Nephron (organoid): ENCODE measurements around the gene DHRS3.
A peak's percentile ranks its signal among the peaks of the same experiment; 100 is the strongest.

Experiments used
- H3K27ac Mint-ChIP-seq, 3 experiments: 2 replicates each; pipeline ENCODE4 v1.8.0; 2020; ENCODE audit warnings: mixed read lengths in 3 of 3, mild to moderate bottlenecking in 2 of 3, moderate library complexity in 1 of 3
- H3K27me3 Mint-ChIP-seq: 2 replicates; pipeline ENCODE4 v1.8.0; 2021; ENCODE audit warnings: low read depth, mild to moderate bottlenecking, moderate library complexity, mixed read lengths
- H3K36me3 Mint-ChIP-seq: 2 replicates; pipeline ENCODE4 v1.8.0; 2020; ENCODE audit warnings: low read depth, mixed read lengths
- H3K4me1 Mint-ChIP-seq: 2 replicates; pipeline ENCODE4 v1.8.0; 2020; ENCODE audit warnings: mixed read lengths
- H3K4me3 Mint-ChIP-seq, 3 experiments: 2 replicates each; pipeline ENCODE4 v1.8.0; 2020; ENCODE audit warnings: mild to moderate bottlenecking in 3 of 3, mixed read lengths in 3 of 3, moderate library complexity in 2 of 3
- H3K9me3 Mint-ChIP-seq: 2 replicates; pipeline ENCODE4 v1.8.0; 2020; ENCODE audit warnings: mixed read lengths
- TF ChIP-seq, protein P1 (sequence below), 3 experiments: fragments of 200-600 bp; sonication (generic); IDR thresholded peaks; one replicate each; pipeline ENCODE4 v1.5.0; 2021; ENCODE audit warnings: antibody characterized with exemption in 3 of 3; ENCODE audit not compliant: unreplicated experiment in 3 of 3

The DHRS3 gene

GRCh38 chr1:12599657-12600056 lies 18.4 kb downstream of the DHRS3 start:
- Mint-ChIP-seq H3K9me3 (no peaks in the 10 kb centered on the region), H3K4me1 (peaks cover 70% of the 10 kb centered on the region)
- TF ChIP-seq, protein P1, sequence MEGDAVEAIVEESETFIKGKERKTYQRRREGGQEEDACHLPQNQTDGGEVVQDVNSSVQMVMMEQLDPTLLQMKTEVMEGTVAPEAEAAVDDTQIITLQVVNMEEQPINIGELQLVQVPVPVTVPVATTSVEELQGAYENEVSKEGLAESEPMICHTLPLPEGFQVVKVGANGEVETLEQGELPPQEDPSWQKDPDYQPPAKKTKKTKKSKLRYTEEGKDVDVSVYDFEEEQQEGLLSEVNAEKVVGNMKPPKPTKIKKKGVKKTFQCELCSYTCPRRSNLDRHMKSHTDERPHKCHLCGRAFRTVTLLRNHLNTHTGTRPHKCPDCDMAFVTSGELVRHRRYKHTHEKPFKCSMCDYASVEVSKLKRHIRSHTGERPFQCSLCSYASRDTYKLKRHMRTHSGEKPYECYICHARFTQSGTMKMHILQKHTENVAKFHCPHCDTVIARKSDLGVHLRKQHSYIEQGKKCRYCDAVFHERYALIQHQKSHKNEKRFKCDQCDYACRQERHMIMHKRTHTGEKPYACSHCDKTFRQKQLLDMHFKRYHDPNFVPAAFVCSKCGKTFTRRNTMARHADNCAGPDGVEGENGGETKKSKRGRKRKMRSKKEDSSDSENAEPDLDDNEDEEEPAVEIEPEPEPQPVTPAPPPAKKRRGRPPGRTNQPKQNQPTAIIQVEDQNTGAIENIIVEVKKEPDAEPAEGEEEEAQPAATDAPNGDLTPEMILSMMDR (IDR thresholded peaks at IDR 0.05; ENCODE audit: unreplicated experiment in 3 of 3) = no peak

DNA sequence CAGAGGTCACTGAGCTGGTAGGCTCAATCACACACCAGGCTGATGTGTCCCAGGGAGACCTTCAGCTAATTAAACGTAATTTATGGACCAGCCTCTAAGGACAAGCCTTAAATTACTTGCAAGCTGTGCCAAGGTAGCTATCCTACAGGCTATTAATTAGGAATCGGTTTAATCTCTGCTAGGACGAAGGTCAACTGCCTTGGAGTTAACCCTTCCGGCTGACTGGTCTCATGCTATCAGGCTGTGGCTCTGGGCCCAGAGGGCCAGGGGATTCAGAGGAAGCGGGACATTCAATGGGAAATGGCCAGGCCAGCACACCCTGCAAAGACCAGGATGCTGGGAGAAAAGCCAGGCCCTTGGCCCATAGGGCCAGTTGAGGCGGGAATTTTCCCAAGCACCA lies 19.0 kb downstream of the DHRS3 start:
- peak overlapping the region in 1 of 3 experiments; percentile 49 for H3K4me3 Mint-ChIP-seq
- peaks cover 70% of the 10 kb centered on the region for H3K4me1 Mint-ChIP-seq
- H3K36me3 Mint-ChIP-seq = peaks cover 9% of the 10 kb centered on the region
- H3K9me3 Mint-ChIP-seq = no peaks in the 10 kb centered on the region
- no peaks in the 10 kb centered on the region for H3K27me3 Mint-ChIP-seq
- TF ChIP-seq, protein P1 (IDR thresholded peaks at IDR 0.05; ENCODE audit: unreplicated experiment in 3 of 3) = no peak
- H3K27ac Mint-ChIP-seq = peak overlapping the region; percentile 92 to 97 (median 93)

More at GRCh38 chr1:12599657-12600056, 18.4 kb downstream of the DHRS3 start:
- no peaks in the 10 kb centered on the region for H3K27me3 Mint-ChIP-seq
- H3K4me3 Mint-ChIP-seq = peak overlapping the region in 2 of 3 experiments; percentile 29 to 49
- H3K27ac Mint-ChIP-seq = peak overlapping the region; percentile 92 to 97 (median 93)
- peaks cover 15% of the 10 kb centered on the region for H3K36me3 Mint-ChIP-seq

DNA sequence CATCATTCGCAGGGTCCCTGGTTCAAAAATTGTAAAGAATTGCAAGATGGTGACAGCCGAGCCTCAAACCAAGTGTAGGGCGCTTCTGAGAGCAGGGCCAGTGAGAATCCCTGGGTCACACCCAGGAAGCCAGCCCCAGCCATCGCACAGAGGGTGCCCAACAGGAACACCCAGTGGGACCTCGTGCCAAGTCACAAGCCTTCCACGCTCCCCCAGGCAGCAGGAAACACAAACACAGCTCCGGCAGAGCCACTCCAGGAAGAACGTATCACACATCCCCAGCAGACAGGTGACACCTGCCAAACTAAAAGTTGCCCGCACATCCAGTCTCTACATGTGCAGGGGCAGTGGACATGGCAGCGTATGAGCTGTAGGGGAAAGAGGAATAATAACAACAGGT lies 20.2 kb downstream of the DHRS3 start:
- peak overlapping the region; percentile 92 to 97 (median 93) for H3K27ac Mint-ChIP-seq
- H3K36me3 Mint-ChIP-seq = peaks cover 7% of the 10 kb centered on the region
- H3K4me3 Mint-ChIP-seq = peak overlapping the region; percentile 59 to 75 (median 59)
- peaks cover 79% of the 10 kb centered on the region for H3K4me1 Mint-ChIP-seq
- H3K27me3 Mint-ChIP-seq = peaks cover 2% of the 10 kb centered on the region
- no peaks in the 10 kb centered on the region for H3K9me3 Mint-ChIP-seq
- TF ChIP-seq, protein P1 (IDR thresholded peaks at IDR 0.05; ENCODE audit: unreplicated experiment in 3 of 3) = no peak

- H3K27ac Mint-ChIP-seq = peak overlapping the region; percentile 84 to 97 (median 95)
- H3K27me3 Mint-ChIP-seq = peaks cover 6% of the 10 kb centered on the region
- H3K4me1 Mint-ChIP-seq = peaks cover 84% of the 10 kb centered on the region
- TF ChIP-seq, protein P1 (IDR thresholded peaks at IDR 0.05; ENCODE audit: unreplicated experiment in 3 of 3) = no peak
- H3K4me3 Mint-ChIP-seq = peak overlapping the region; percentile 68 to 78 (median 73)
- no peaks in the 10 kb centered on the region for H3K9me3 Mint-ChIP-seq
- H3K36me3 Mint-ChIP-seq = peaks cover 10% of the 10 kb centered on the region
Measured at GRCh38 chr1:12596007-12596821, 21.8 kb downstream of the DHRS3 start.

DNA sequence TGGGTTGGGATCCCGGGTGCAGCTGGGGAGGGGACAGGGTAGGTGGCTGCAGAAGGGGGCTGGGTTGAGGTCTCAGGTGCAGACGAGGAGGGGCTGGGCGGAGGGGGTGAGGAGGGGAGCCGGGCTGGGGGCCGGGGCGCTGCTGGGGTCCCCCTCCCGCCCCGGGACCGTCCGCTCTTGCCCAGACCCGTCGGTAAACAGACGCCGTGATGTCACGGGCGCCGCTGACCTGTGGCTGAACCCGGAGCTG lies 22.3 kb downstream of the DHRS3 start:
- TF ChIP-seq, protein P1 (IDR thresholded peaks at IDR 0.05; ENCODE audit: unreplicated experiment in 3 of 3) = no peak
- H3K4me1 Mint-ChIP-seq = peaks cover 84% of the 10 kb centered on the region
- no peaks in the 10 kb centered on the region for H3K9me3 Mint-ChIP-seq
- H3K27ac Mint-ChIP-seq = peak overlapping the region; percentile 84 to 97 (median 95)
- H3K27me3 Mint-ChIP-seq = peaks cover 6% of the 10 kb centered on the region
- peak overlapping the region; percentile 61 to 68 (median 66) for H3K4me3 Mint-ChIP-seq
- H3K36me3 Mint-ChIP-seq = peaks cover 13% of the 10 kb centered on the region
